ENCODE measurements around the gene PDPK1.
"Not testable (repeated sequence)": the region's sequence is repeated elsewhere in the genome, so short reads cannot be mapped to it uniquely, and the experiment has no call there.

The PDPK1 gene

GRCh38 chr16:2535625-2536013 lies 2.2 kb upstream of the PDPK1 start:
- H3K9me2 ChIP-seq (replicated peaks; ENCODE audit: control insufficient read depth, low read length): no peaks in the 10 kb centered on the region
- H4K20me1 ChIP-seq (ENCODE audit: control insufficient read depth, insufficient read depth, low read depth, low read length): peaks cover 5% of the 10 kb centered on the region
- peaks cover 6% of the 10 kb centered on the region for H3F3A ChIP-seq (ENCODE audit: control insufficient read depth, insufficient read depth)
- peaks cover 22% of the 10 kb centered on the region for H3K79me2 ChIP-seq (ENCODE audit: control insufficient read depth, low read length)
- no peak overlapping the region for H3K4me3 ChIP-seq (ENCODE audit: low read length)
- peaks cover 11% of the 10 kb centered on the region for H3K36me3 ChIP-seq (ENCODE audit: control insufficient read depth, low read length)
- no peaks in the 10 kb centered on the region for H3K27me3 ChIP-seq (ENCODE audit: control insufficient read depth, low read length)
- no peak overlapping the region for H3K27ac ChIP-seq (ENCODE audit: low read depth, low read length)
- no peak overlapping the region for H3K4me2 ChIP-seq (ENCODE audit: low read length)
- H3K9me3 ChIP-seq (ENCODE audit: control insufficient read depth, insufficient read depth, low read length): no peaks in the 10 kb centered on the region
- peaks cover 45% of the 10 kb centered on the region for H3K4me1 ChIP-seq (ENCODE audit: control insufficient read depth, low read length)
- TF ChIP-seq CTCF (IDR thresholded peaks at IDR 0.05; ENCODE audit: low read depth, low read length, poor library complexity, severe bottlenecking) (no peak), EZH2phosphoT487 (IDR thresholded peaks at IDR 0.05; ENCODE audit: borderline replicate concordance, low read length) (no peak)

GRCh38 chr16:2539192-2539844 lies 1.5 kb downstream of the PDPK1 start:
- peak overlapping the region; percentile 75 for H3K4me3 ChIP-seq (ENCODE audit: low read length)
- peak overlapping the region; percentile 76 for H3K4me2 ChIP-seq (ENCODE audit: low read length)
- H3K9me3 ChIP-seq (ENCODE audit: control insufficient read depth, insufficient read depth, low read length); H3F3A ChIP-seq (ENCODE audit: control insufficient read depth, insufficient read depth); H4K20me1 ChIP-seq (ENCODE audit: control insufficient read depth, insufficient read depth, low read depth, low read length); H3K9me2 ChIP-seq (replicated peaks; ENCODE audit: control insufficient read depth, low read length); H3K27me3 ChIP-seq (ENCODE audit: control insufficient read depth, low read length); H3K27ac ChIP-seq (ENCODE audit: low read depth, low read length): not testable (repeated sequence)
- H3K79me2 ChIP-seq (ENCODE audit: control insufficient read depth, low read length): peaks cover 49% of the 10 kb centered on the region
- peaks cover 35% of the 10 kb centered on the region for H3K4me1 ChIP-seq (ENCODE audit: control insufficient read depth, low read length)
- H3K36me3 ChIP-seq (ENCODE audit: control insufficient read depth, low read length): peaks cover 17% of the 10 kb centered on the region

GRCh38 chr16:2539845-2540458 lies 2.1 kb downstream of the PDPK1 start:
- TF ChIP-seq CTCF (IDR thresholded peaks at IDR 0.05; ENCODE audit: low read depth, low read length, poor library complexity, severe bottlenecking): peak; percentile 63
- H3K9me2 ChIP-seq (replicated peaks; ENCODE audit: control insufficient read depth, low read length); H3K27ac ChIP-seq (ENCODE audit: low read depth, low read length); H3F3A ChIP-seq (ENCODE audit: control insufficient read depth, insufficient read depth); H3K27me3 ChIP-seq (ENCODE audit: control insufficient read depth, low read length); H3K9me3 ChIP-seq (ENCODE audit: control insufficient read depth, insufficient read depth, low read length); H4K20me1 ChIP-seq (ENCODE audit: control insufficient read depth, insufficient read depth, low read depth, low read length): not testable (repeated sequence)
- H3K79me2 ChIP-seq (ENCODE audit: control insufficient read depth, low read length): peaks cover 53% of the 10 kb centered on the region
- H3K4me1 ChIP-seq (ENCODE audit: control insufficient read depth, low read length): peaks cover 35% of the 10 kb centered on the region
- H3K4me3 ChIP-seq (ENCODE audit: low read length): peak overlapping the region; percentile 75
- H3K36me3 ChIP-seq (ENCODE audit: control insufficient read depth, low read length): peaks cover 17% of the 10 kb centered on the region
- H3K4me2 ChIP-seq (ENCODE audit: low read length): peak overlapping the region; percentile 76

- not testable (repeated sequence) for H3K9me3 ChIP-seq (ENCODE audit: control insufficient read depth, insufficient read depth, low read length); H3F3A ChIP-seq (ENCODE audit: control insufficient read depth, insufficient read depth); H3K27ac ChIP-seq (ENCODE audit: low read depth, low read length); H4K20me1 ChIP-seq (ENCODE audit: control insufficient read depth, insufficient read depth, low read depth, low read length); H3K9me2 ChIP-seq (replicated peaks; ENCODE audit: control insufficient read depth, low read length); H3K27me3 ChIP-seq (ENCODE audit: control insufficient read depth, low read length)
- Histone ChIP-seq H3K4me3 (ENCODE audit: low read length) (peak overlapping the region; percentile 20; the same call in 1 of the 2 replicates), H3K4me1 (ENCODE audit: control insufficient read depth, low read length) (peaks cover 35% of the 10 kb centered on the region), H3K4me2 (ENCODE audit: low read length) (peak overlapping the region; percentile 76), H3K36me3 (ENCODE audit: control insufficient read depth, low read length) (peaks cover 17% of the 10 kb centered on the region), H3K79me2 (ENCODE audit: control insufficient read depth, low read length) (peaks cover 63% of the 10 kb centered on the region)
Measured at GRCh38 chr16:2540912-2541311, 3.1 kb downstream of the PDPK1 start.

- H3F3A ChIP-seq (ENCODE audit: control insufficient read depth, insufficient read depth); H3K9me2 ChIP-seq (replicated peaks; ENCODE audit: control insufficient read depth, low read length); H4K20me1 ChIP-seq (ENCODE audit: control insufficient read depth, insufficient read depth, low read depth, low read length); H3K9me3 ChIP-seq (ENCODE audit: control insufficient read depth, insufficient read depth, low read length); H3K27me3 ChIP-seq (ENCODE audit: control insufficient read depth, low read length); H3K27ac ChIP-seq (ENCODE audit: low read depth, low read length): not testable (repeated sequence)
- H3K4me3 ChIP-seq (ENCODE audit: low read length): peak overlapping the region; percentile 20; the same call in 1 of the 2 replicates
- H3K4me1 ChIP-seq (ENCODE audit: control insufficient read depth, low read length): peaks cover 33% of the 10 kb centered on the region
- H3K36me3 ChIP-seq (ENCODE audit: control insufficient read depth, low read length): peaks cover 17% of the 10 kb centered on the region
- peaks cover 67% of the 10 kb centered on the region for H3K79me2 ChIP-seq (ENCODE audit: control insufficient read depth, low read length)
- peak overlapping the region; percentile 76 for H3K4me2 ChIP-seq (ENCODE audit: low read length)
Measured at GRCh38 chr16:2541409-2541808, 3.6 kb downstream of the PDPK1 start.

GRCh38 chr16:2543771-2544170 lies 6.0 kb downstream of the PDPK1 start:
- not testable (repeated sequence) for H3F3A ChIP-seq (ENCODE audit: control insufficient read depth, insufficient read depth); H3K27me3 ChIP-seq (ENCODE audit: control insufficient read depth, low read length); H3K4me3 ChIP-seq (ENCODE audit: low read length); H3K9me3 ChIP-seq (ENCODE audit: control insufficient read depth, insufficient read depth, low read length); H3K4me2 ChIP-seq (ENCODE audit: low read length); H3K9me2 ChIP-seq (replicated peaks; ENCODE audit: control insufficient read depth, low read length); H4K20me1 ChIP-seq (ENCODE audit: control insufficient read depth, insufficient read depth, low read depth, low read length); H3K27ac ChIP-seq (ENCODE audit: low read depth, low read length)
- Histone ChIP-seq H3K4me1 (ENCODE audit: control insufficient read depth, low read length) (peaks cover 28% of the 10 kb centered on the region), H3K36me3 (ENCODE audit: control insufficient read depth, low read length) (peaks cover 17% of the 10 kb centered on the region), H3K79me2 (ENCODE audit: control insufficient read depth, low read length) (peaks cover 66% of the 10 kb centered on the region)
